ENCODE measurements around the gene GRIK5.

The GRIK5 gene

DNA sequence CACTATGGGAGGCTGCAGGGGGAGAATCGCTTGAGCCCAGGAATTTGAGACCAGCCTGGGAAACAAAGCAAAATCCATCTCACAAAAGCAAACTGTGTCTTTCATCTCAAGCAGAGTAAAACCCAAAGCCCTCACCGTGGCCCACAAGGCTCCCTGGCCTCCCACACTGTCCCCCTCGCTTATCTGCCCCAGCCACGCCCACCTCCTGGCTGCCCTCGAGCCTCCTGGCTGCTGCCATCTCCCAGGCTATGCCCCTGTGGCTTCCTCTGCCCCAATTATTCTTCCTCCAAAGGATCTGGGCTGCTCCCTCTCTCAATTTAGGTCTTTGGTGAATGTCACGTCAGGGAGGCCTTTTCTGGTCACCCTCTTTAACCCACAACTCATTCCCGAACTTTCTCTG lies 114.5 kb downstream of the GRIK5 start:
- TF ChIP-seq, protein P1, sequence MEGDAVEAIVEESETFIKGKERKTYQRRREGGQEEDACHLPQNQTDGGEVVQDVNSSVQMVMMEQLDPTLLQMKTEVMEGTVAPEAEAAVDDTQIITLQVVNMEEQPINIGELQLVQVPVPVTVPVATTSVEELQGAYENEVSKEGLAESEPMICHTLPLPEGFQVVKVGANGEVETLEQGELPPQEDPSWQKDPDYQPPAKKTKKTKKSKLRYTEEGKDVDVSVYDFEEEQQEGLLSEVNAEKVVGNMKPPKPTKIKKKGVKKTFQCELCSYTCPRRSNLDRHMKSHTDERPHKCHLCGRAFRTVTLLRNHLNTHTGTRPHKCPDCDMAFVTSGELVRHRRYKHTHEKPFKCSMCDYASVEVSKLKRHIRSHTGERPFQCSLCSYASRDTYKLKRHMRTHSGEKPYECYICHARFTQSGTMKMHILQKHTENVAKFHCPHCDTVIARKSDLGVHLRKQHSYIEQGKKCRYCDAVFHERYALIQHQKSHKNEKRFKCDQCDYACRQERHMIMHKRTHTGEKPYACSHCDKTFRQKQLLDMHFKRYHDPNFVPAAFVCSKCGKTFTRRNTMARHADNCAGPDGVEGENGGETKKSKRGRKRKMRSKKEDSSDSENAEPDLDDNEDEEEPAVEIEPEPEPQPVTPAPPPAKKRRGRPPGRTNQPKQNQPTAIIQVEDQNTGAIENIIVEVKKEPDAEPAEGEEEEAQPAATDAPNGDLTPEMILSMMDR (IDR thresholded peaks at IDR 0.05; ENCODE audit: low read depth, low read length, missing control alignments), result no peak
- H3K4me3 ChIP-seq (ENCODE audit: low read depth, low read length), result no peak overlapping the region
- DNase-seq (ENCODE audit: low read depth), result no peak

DNA sequence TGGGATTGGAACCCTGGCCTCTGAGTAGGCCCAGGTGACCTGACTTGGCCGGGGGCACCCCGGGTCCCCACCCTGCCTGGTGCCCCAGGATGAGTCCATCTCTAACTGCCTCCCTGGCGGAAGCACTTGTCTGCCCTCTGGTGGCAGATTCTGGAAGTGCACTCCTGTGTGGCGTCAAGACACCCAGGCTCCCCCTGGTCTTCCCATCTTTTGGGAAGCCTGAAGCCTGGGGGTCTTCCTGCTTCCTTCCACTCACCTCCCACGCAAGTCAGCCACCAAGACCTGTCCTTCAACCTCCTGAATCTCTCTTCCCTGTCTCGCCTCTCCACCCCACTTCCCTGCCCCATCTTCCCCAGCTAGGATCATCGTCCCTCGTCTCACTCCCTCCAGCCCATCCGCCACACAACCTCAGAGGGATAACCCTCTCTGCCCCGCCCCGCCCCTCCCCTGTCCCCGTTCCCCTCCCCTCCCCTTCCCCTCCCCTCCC lies 118.3 kb downstream of the GRIK5 start:
- no peak overlapping the region for H3K4me3 ChIP-seq (ENCODE audit: low read depth, low read length)
- DNase-seq (ENCODE audit: low read depth), result peak; percentile 52
- TF ChIP-seq, protein P1 (IDR thresholded peaks at IDR 0.05; ENCODE audit: low read depth, low read length, missing control alignments), result peak; percentile 100

Measured in GM12864 (cell line).